Activated CD8-positive, alpha-beta memory T cell treated with anti-CD3 and anti-CD28 coated beads, Interleukin-2, amount 50 U/mL, for 1 hour (primary cell): ENCODE measurements around the gene IL3RA.
"Not testable (repeated sequence)": the region's sequence is repeated elsewhere in the genome, so short reads cannot be mapped to it uniquely, and the experiment has no call there.

Experiments
- DNase-seq: peaks from one replicate; pipeline ENCODE4 v3.0.0-alpha.2; 2020; ENCODE audit errors: extremely low read depth

Gene IL3RA

GRCh38 chrX:1336331-1336943 lies at the start of gene IL3RA:
Gene IL3RA (plus strand): TSS chrX:1336785. CDS start chrX:1341766, 4,981 bp downstream.
- no peak for DNase-seq

GRCh38 chrX:1289535-1289934 lies 47.0 kb upstream of the IL3RA start:
- DNase-seq, result no peak

GRCh38 chrX:1291110-1291740 lies 45.4 kb upstream of the IL3RA start:
- DNase-seq, result no peak

GRCh38 chrX:1292575-1293290 lies 43.9 kb upstream of the IL3RA start:
- DNase-seq, result no peak

GRCh38 chrX:1294301-1295067 lies 42.1 kb upstream of the IL3RA start:
- DNase-seq, result no peak

GRCh38 chrX:1295550-1295949 lies 41.0 kb upstream of the IL3RA start:
- no peak for DNase-seq

- DNase-seq, result not testable (repeated sequence)
These were observed 39.0 kb upstream of the IL3RA start for GRCh38 chrX:1297591-1297990.

GRCh38 chrX:1300449-1300848 lies 36.1 kb upstream of the IL3RA start:
- no peak for DNase-seq

GRCh38 chrX:1305411-1305810 lies 31.2 kb upstream of the IL3RA start:
- no peak for DNase-seq

GRCh38 chrX:1306909-1307625 lies 29.5 kb upstream of the IL3RA start:
- no peak for DNase-seq

GRCh38 chrX:1307626-1308340 lies 28.8 kb upstream of the IL3RA start:
- no peak for DNase-seq

- no peak for DNase-seq
These were observed 28.1 kb upstream of the IL3RA start for GRCh38 chrX:1308476-1308875.

GRCh38 chrX:1308917-1309316 lies 27.7 kb upstream of the IL3RA start:
- not testable (repeated sequence) for DNase-seq

GRCh38 chrX:1313788-1314187 lies 22.8 kb upstream of the IL3RA start:
- DNase-seq, result no peak

- DNase-seq, result no peak
These were observed 20.1 kb upstream of the IL3RA start for GRCh38 chrX:1316527-1316926.

- no peak for DNase-seq
These were observed 14.9 kb upstream of the IL3RA start for GRCh38 chrX:1321674-1322073.

GRCh38 chrX:1322393-1322792 lies 14.2 kb upstream of the IL3RA start:
- DNase-seq, result no peak

GRCh38 chrX:1323315-1323714 lies 13.3 kb upstream of the IL3RA start:
- DNase-seq, result no peak

GRCh38 chrX:1325515-1326116 lies 11.0 kb upstream of the IL3RA start:
- DNase-seq, result no peak

- no peak for DNase-seq
These were observed 8.8 kb upstream of the IL3RA start for GRCh38 chrX:1327651-1328304.
